Smooth muscle cell (in vitro differentiated cells): ENCODE measurements around the gene LRTM2. TPM values are rescaled to one million over a fixed set of nuclear protein-coding genes. Genes with fewer than 3 reads are reported as not detected.

Experiments
- DNase-seq: peaks from one replicate; lab custom pipeline; 2025; ENCODE audit not compliant: unreplicated experiment; lab: John Stamatoyannopoulos, UW
- H2AFZ ChIP-seq: fragments of 200-600 bp; sonication (generic); 2 replicates; pipeline ENCODE4 v1.6.0; 2016; ENCODE audit warnings: antibody characterized with exemption, low read depth, mild to moderate bottlenecking
- H3F3A ChIP-seq: fragments of 200-600 bp; sonication (generic); 2 replicates; pipeline ENCODE4 v1.6.0; 2017; ENCODE audit warnings: antibody characterized with exemption, low read depth
- H3K27ac ChIP-seq: fragments of 200-600 bp; sonication (generic); 2 replicates; pipeline ENCODE4 v1.5.1; 2016; ENCODE audit warnings: low read depth, mild to moderate bottlenecking
- H3K27me3 ChIP-seq: fragments of 200-600 bp; sonication (generic); 2 replicates; pipeline ENCODE4 v1.6.1; 2016; ENCODE audit warnings: low read depth, mild to moderate bottlenecking
- H3K36me3 ChIP-seq: fragments of 200-600 bp; sonication (generic); 2 replicates; pipeline ENCODE4 v1.5.1; 2016; ENCODE audit warnings: low read depth
- H3K4me1 ChIP-seq: fragments of 200-600 bp; sonication (generic); 2 replicates; pipeline ENCODE4 v1.5.1; 2016; ENCODE audit warnings: low read depth
- H3K4me2 ChIP-seq: fragments of 200-600 bp; sonication (generic); 2 replicates; pipeline ENCODE4 v1.6.0; 2016; ENCODE audit warnings: mild to moderate bottlenecking
- H3K4me3 ChIP-seq: fragments of 200-600 bp; sonication (generic); 2 replicates; pipeline ENCODE4 v1.5.1; 2016; ENCODE audit warnings: mild to moderate bottlenecking
- H3K79me2 ChIP-seq: fragments of 200-600 bp; sonication (generic); 2 replicates; pipeline ENCODE4 v1.6.0; 2016; ENCODE audit warnings: low read depth, mild to moderate bottlenecking
- H3K9ac ChIP-seq: fragments of 200-600 bp; sonication (generic); 2 replicates; pipeline ENCODE4 v1.6.0; 2016; ENCODE audit warnings: low read depth
- H3K9me3 ChIP-seq: fragments of 200-600 bp; sonication (generic); replicated peaks from 2 replicates; pipeline ENCODE4 v1.5.1; 2016; ENCODE audit warnings: low read depth
- H4K20me1 ChIP-seq: fragments of 200-600 bp; sonication (generic); 2 replicates; pipeline ENCODE4 v1.6.0; 2016; ENCODE audit warnings: low read depth
- WGBS: methylation state at CpG from one replicate; pipeline ENCODE4 v1.1.7; 2016; ENCODE audit warnings: low lambda C conversion rate; 5-methylcytosine and 5-hydroxymethylcytosine counted together
- polyA plus RNA-seq: library from polyadenylated mRNA; unstranded; fragments of >200 nt; fragmentation: Nextera tagmentation; extraction: Ambion mirVana; gene quantifications from 2 replicates; pipeline ENCODE4 v1.2.1, GENCODE V29; 2016
- total RNA-seq: library from RNA; depleted of rRNA; stranded (reverse); fragments of >200 nt; gene quantifications from 2 replicates; pipeline ENCODE4 v1.2.3, GENCODE V29; 2014
- TF ChIP-seq, protein P1 (sequence below): fragments of 200-600 bp; sonication (generic); IDR thresholded peaks from 2 replicates; pipeline ENCODE4 v1.5.1; 2017; ENCODE audit warnings: borderline replicate concordance, mild to moderate bottlenecking, antibody characterized with exemption; ENCODE audit not compliant: insufficient read depth, poor library complexity, severe bottlenecking

The LRTM2 gene
- total and polyA plus RNA-seq, 2 experiments from 2014 or later, result not detected

DNA sequence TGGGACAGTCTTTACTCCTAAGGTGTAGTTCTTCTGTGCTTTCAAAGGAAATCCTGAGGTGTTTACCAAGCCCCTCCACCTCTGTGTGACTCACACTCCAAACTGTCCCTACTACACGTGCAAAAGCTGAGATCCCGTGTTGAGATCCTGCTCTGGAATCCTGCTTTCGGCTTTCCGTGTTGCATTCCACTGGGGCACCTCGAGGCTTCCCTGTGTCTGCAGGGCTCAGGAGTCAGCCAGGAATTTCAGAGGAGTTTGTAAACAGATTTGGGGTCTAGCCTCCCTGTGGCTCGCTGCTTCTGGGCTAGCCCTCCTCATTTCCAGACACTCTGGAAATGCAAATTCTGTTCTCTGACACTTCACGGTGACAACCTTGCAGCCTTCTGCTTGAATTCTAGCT lies 49.7 kb downstream of the LRTM2 start:
- peaks cover 1% of the 10 kb centered on the region for H3K27me3 ChIP-seq
- H3K9me3 ChIP-seq, result no peaks in the 10 kb centered on the region
- H4K20me1 ChIP-seq, result no peaks in the 10 kb centered on the region
- 71% methylated on average over 7 of the region's 7 CpGs for WGBS
- no peak overlapping the region for H2AFZ ChIP-seq
- H3K9ac ChIP-seq, result no peak overlapping the region
- H3K4me1 ChIP-seq, result no peaks in the 10 kb centered on the region
- no peak overlapping the region for H3K4me2 ChIP-seq
- no peaks in the 10 kb centered on the region for H3K79me2 ChIP-seq
- no peaks in the 10 kb centered on the region for H3F3A ChIP-seq
- H3K4me3 ChIP-seq, result no peak overlapping the region
- H3K36me3 ChIP-seq, result no peaks in the 10 kb centered on the region
- no peak for DNase-seq
- TF ChIP-seq, protein P1, sequence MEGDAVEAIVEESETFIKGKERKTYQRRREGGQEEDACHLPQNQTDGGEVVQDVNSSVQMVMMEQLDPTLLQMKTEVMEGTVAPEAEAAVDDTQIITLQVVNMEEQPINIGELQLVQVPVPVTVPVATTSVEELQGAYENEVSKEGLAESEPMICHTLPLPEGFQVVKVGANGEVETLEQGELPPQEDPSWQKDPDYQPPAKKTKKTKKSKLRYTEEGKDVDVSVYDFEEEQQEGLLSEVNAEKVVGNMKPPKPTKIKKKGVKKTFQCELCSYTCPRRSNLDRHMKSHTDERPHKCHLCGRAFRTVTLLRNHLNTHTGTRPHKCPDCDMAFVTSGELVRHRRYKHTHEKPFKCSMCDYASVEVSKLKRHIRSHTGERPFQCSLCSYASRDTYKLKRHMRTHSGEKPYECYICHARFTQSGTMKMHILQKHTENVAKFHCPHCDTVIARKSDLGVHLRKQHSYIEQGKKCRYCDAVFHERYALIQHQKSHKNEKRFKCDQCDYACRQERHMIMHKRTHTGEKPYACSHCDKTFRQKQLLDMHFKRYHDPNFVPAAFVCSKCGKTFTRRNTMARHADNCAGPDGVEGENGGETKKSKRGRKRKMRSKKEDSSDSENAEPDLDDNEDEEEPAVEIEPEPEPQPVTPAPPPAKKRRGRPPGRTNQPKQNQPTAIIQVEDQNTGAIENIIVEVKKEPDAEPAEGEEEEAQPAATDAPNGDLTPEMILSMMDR, result no peak
- H3K27ac ChIP-seq, result no peak overlapping the region

GRCh38 chr12:1870998-1871917 lies 50.9 kb downstream of the LRTM2 start:
- Histone ChIP-seq H3K27ac (no peak overlapping the region), H3K9ac (no peak overlapping the region), H3K36me3 (no peaks in the 10 kb centered on the region), H3K27me3 (peaks cover 11% of the 10 kb centered on the region), H4K20me1 (no peaks in the 10 kb centered on the region), H3K4me1 (no peaks in the 10 kb centered on the region), H2AFZ (no peak overlapping the region), H3K9me3 (no peaks in the 10 kb centered on the region), H3K79me2 (no peaks in the 10 kb centered on the region), H3K4me2 (no peak overlapping the region), H3K4me3 (no peak overlapping the region), H3F3A (no peaks in the 10 kb centered on the region)
- TF ChIP-seq, protein P1, result no peak
- WGBS, result 91% methylated on average over 24 of the region's 24 CpGs
- no peak for DNase-seq

DNA sequence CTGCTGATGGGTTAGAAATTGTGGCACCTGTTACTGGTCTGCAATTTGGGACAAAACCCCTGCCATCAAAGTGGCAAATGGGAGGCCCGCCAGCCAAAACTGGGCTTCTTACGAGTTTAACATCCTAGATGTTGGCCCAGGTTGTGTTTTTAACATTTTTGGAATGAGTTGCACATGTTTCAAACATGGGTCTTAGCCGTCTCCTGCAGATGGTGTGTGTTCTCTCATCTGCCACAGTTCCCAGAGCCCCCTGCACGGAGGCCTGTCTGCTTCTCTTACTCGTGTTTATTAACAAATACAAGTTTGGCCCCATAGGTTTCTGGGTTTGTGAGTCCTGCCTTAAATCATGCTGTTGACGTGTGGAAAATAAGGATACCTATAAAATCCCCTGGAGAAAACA lies 51.6 kb downstream of the LRTM2 start:
- H3F3A ChIP-seq, result no peaks in the 10 kb centered on the region
- TF ChIP-seq, protein P1, result no peak
- WGBS, result 87% methylated on average over 6 of the region's 6 CpGs
- no peaks in the 10 kb centered on the region for H3K4me1 ChIP-seq
- H4K20me1 ChIP-seq, result no peaks in the 10 kb centered on the region
- no peaks in the 10 kb centered on the region for H3K9me3 ChIP-seq
- H3K9ac ChIP-seq, result no peak overlapping the region
- no peak for DNase-seq
- H3K27ac ChIP-seq, result no peak overlapping the region
- H2AFZ ChIP-seq, result no peak overlapping the region
- H3K4me2 ChIP-seq, result no peak overlapping the region
- H3K27me3 ChIP-seq, result peaks cover 11% of the 10 kb centered on the region
- H3K36me3 ChIP-seq, result no peaks in the 10 kb centered on the region
- no peak overlapping the region for H3K4me3 ChIP-seq
- no peaks in the 10 kb centered on the region for H3K79me2 ChIP-seq
